A204.1 (cell line): ENCODE data around the gene ASB2.

Experiments
- FAIRE-seq: peaks from 2 replicates; lab custom pipeline; 2012; peaks lifted over from hg19 to GRCh38; lab: Jason Lieb, UNC

The ASB2 gene

DNA sequence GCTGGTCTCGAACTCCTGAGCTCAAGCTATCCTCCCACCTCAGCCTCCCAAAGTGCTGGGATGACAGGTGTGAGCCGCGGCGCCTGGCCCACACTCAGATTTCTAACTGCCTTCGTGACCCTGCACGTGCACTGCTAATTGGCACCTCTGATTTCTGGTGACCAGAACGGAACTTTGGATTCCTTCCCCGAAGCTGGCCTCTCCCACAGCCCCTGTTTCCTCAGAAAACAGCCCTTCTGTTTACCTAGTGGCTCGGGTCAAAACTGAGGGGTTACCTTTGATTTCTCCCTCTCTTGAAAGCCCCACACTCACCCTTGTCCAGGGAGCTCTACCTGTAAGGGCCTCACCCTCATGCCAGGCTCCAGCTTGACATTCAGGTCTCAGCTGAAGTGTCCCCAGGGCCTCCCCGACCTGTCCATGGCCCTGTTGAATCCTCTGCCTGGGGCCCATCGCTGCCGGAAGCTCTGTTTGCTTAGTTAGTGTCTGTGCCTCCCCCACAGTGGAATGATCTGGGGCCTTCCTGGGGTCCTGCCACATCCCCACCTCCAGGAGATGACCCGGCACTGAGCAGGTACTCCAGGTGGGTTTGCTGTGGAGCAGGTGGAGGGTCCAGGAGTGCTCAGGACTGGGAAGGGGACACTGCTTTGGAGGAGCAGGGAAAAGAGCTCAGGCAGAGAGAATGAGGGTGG, 73.6 kb downstream of the ASB2 start:
- FAIRE-seq = no peak

DNA sequence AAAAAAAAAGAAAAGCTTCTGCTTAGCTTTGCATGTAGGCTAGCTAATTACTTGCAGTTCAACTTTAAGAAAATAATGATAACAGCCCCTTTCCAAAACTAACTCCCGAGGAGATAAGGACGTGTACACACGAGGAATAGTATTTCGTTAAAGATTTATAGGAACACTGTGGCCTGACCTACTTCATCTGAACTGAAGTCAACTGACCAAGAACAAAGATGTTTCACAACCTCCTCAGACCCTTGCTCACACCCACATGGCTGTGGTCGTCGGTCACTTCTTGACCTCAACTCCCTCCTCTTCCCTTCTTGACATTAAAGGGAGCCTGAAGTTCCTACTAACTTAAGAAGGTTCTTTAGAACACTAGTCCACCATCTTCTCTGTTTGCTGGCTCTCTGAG, 74.6 kb downstream of the ASB2 start:
- FAIRE-seq = no peak

GRCh38 chr14:93898731-93899130, 77.6 kb downstream of the ASB2 start:
- no peak for FAIRE-seq

GRCh38 chr14:93898081-93898611, 78.2 kb downstream of the ASB2 start:
- no peak for FAIRE-seq

DNA sequence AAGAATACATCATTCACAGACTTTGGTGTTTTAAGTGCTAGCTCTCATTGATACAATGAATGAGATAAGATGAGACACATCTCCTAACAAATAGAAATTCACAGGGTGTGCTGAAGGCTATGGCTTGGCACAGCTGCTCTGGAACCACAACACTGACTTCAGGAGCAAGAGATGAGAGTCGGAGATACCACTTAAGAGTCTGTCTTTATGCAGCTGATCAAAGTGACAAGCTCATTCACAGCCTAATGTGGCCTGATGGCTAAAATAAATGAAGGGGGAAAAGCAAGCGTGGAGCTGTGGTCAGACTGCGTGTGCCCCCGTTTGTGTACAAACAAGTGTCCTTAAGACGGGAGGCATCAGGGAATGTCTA, 78.9 kb downstream of the ASB2 start:
- FAIRE-seq = no peak

DNA sequence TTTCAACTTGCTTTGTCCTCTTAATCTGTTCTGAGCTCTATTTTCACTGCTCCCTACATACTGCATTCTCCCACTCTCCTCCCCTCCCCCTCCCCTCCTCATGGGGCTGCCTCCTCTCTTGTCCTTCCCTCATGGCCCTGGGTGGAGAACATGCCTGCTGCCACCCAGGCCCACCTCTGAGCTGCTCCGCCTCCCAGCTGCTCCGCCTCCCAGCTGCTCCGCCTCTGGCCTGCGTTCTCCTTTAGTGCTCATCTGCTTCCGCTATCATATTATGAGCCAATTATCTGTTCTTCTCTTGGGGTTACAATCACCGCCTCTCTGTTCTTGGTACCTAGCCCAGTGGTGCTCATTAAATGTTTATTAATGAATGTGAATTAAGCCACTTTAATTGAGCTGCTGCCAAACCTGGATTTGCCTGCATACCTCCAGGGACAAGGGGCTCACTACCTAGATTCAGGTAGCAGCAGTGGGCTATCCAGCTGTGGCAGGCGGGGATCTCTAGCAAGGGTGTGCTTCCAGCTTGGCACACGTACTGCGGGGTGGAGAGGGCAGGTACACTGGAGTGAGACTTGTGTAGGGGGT, 81.3 kb downstream of the ASB2 start:
- FAIRE-seq = no peak

DNA sequence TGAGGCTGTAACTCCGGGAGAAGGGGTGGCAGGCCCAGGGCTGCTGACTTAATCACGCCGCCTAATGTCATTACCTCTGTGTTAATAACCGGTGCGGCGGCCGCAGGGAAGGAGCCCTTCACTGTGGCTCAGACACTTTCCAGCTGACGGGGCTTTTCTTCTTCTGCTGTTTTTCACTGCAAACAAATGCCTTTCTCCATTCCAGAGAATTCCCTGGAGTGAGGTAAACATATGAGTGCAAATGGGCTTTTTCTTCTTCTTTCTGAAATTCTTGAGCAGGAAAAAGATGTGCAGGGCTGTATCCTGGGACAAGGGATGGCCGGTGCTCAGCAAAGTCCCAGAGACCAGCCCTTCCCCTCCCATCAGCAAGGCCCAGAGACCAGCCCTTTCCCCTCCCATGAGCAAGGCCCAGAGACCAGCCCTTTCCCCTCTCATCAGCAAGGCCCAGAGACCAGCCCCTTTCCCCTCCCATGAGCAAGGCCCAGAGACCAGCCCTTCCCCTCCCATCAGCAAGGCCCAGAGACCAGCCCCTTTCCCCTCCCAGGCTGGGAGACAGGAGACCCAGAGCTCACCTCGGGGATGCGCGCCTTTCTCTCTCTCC, 82.6 kb downstream of the ASB2 start:
- FAIRE-seq = no peak

GRCh38 chr14:93892923-93893558, 83.3 kb downstream of the ASB2 start:
- FAIRE-seq = no peak

DNA sequence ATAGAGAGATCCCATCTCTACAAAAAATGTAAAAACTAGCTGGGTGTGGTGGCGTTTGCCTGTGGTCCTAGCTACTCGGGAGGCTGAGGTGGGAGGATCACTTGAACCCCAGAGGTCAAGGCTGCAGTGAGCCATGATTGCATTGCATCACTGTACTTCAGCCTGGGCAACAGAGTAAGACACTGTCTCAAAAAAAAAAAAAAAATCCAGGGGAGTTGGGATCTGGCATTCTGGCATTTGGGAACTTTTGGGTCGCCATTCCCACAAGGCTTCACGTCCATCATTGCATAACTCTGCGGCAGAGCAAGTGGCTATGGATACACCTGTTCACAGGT, 83.9 kb downstream of the ASB2 start:
- no peak for FAIRE-seq

DNA sequence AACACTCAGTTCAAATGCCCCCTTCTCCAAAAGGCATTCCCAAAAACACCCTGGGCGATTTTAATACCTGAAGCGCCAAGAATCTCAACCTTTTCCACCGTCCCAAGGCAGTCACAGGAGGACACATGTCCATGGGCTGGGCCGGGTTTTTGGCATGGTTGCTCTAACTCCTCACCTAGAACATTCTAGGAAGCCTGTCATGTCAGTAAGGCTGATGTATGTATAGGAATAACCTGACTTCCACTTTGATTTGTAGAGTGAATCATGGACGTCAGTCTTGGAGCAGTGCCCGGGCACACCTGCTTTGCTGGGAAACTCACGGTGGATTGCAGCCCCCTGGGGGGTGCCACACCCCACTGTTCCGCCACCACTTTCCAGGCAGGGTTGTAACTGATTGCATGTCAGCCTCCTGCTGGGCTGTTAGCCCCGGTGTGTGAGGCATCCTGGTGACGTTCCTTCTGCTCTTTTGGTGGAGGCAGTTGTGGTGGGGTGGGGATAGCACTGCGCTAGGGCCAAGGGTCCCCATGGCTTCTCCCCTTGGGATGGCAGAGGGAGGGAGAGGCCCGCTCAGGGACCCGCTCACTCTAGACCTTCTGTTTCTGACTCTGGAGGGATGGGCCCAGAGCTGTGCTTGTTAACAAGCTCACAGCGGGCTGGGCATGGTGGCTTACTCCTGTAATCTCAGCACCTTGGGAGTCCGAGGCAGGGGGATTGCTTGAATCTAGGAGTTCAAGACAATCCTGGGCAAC, 84.4 kb downstream of the ASB2 start:
- FAIRE-seq = no peak

DNA sequence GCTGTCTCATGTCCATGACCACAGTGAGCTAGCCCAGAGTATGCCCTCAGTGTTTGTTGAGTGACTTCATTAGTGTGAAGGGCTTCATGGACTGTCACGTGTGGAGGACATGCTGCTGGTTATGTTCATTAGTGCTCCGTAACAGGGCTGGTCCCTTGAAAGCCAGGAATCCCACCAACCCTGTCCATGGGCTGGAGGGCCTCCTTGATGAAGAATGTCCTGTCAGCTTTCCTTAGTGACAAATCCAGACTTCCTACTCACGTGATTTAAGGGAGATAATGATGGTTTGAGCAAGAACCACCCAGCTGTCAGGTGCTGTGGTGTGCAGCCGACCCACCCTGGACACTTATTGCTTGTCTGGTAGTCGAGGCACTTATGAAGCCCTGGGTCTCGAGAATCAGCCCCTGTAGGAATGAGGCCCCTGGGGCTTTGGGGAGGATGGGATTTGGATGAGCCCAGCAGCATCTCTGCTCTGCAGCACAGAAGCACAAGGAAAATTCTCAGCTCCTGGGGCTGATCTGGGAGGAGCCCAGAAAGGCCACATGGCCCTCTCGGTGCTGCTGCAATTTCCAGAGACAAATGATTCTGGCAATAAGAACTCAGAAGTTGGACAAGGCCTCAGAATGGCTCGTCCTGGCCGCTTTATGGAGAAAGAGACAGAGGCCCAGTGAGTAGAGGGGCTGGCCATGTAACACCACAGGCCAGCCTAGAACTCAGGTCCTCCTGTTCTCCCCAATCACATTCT, 86.5 kb downstream of the ASB2 start:
- FAIRE-seq = no peak

DNA sequence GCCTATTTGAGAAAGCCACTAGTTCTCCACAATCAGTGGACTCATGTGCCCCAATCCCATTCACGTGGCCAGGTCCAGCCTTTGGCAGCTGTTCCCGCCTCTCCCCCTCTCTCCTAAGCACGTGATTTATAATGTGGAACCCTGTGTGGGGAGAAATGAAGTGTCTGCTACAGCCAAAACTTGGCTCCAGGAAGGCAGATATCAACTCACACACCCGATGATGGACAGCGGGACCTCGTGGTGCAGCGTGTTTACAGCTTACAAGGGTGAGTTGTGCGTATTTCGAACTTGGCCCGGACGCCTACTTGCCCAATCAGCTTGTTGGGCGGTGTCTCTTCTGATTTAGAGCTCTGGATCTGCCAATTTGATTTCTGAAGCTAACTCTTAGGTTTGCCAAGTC, 87.4 kb downstream of the ASB2 start:
- FAIRE-seq = no peak

DNA sequence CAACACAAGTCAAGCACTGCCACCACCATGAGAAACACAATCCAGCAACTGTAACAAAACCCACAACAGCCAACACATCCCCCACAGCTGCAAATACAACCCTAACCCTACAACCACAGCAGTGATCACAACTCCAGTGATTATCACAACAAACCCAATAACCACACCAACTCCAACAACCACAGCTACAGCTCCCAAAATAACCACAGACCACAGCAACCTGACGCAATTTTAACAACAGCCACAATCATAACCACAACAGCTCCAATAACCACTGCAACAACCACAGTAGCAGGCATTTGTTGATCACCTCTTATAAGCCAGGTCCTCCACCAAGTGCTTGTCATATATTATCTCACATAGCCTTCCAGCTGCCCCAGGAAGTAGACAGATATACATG, 91.4 kb downstream of the ASB2 start:
- FAIRE-seq = no peak
